OCI-M2 (cell line): ENCODE measurements around the gene IL20.

ENCODE experiments used
- DNase-seq: peaks from one replicate; lab custom pipeline; 2025; ENCODE audit not compliant: unreplicated experiment; lab: John Stamatoyannopoulos, UW

IL20 gene

GRCh38 chr1:206875752-206876377 lies 10.4 kb downstream of the IL20 start:
- DNase-seq: no peak

DNA sequence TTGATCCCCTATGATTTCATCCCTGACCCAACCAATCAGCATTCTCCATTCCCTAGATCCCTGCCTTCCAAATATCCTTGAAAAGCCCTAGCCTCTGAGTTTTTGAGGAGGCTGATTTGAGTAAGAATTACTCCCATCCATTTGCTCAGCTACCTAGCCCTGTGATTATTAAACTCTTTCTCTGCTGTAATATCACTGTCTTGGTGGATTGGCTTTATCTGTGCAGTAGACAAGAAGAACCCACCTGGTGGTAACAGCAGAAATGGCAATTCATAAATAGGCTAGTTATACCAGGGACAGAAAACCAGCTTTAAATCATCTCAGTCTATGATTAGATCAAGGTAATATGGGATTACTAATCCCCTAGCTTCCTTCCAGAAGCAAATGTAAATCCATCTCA lies 13.0 kb downstream of the IL20 start:
- DNase-seq: no peak

- no peak for DNase-seq
Observed at GRCh38 chr1:206880314-206880713, 14.9 kb downstream of the IL20 start.

GRCh38 chr1:206882555-206882954 lies 17.1 kb downstream of the IL20 start:
- DNase-seq: no peak

- DNase-seq: no peak
Observed at GRCh38 chr1:206883160-206883559, 17.7 kb downstream of the IL20 start.

DNA sequence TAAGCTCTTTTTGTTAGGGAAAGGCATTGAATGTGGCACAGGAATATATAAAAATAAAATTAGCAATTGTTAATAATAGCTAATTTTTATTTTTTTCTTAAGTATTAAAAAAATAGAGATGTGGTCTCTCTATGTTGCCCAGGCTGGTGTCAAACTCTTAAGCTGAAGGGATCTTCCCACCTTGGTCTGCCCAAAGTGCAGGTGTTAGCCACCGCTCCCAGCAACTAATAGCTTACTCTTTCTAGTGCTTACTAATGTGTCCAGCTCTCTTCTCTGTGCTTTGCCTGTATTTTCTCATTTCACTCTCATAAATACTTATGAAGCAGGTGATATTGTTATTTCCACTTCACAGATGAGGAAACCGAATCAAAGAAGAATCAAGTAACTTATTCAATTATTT lies 18.5 kb downstream of the IL20 start:
- DNase-seq: no peak

- no peak for DNase-seq
Observed at GRCh38 chr1:206885341-206886060, 20.1 kb downstream of the IL20 start.

DNA sequence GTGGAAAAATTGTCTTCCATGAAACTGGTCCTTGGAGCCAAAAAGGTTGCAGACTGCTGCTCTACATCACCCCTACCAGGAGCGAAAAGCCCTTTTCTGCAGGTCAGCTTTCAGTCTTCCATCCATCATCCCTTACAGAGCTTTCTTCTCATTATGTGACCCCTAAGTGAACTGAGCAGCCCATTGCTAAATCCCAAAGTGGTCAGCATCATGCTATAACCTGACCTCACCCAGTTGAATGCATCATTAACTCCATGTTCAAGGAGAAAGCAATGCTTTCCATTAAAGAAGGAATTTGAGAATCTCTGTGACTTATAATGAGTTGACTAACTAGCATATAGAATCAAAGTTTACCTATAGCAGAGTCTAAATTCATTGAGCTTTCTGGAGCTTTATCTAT lies 21.4 kb downstream of the IL20 start:
- no peak for DNase-seq

GRCh38 chr1:206887701-206888100 lies 22.3 kb downstream of the IL20 start:
- no peak for DNase-seq

- DNase-seq: no peak
Observed at GRCh38 chr1:206890125-206891060, 25.0 kb downstream of the IL20 start.

GRCh38 chr1:206891412-206891811 lies 26.0 kb downstream of the IL20 start:
- no peak for DNase-seq

DNA sequence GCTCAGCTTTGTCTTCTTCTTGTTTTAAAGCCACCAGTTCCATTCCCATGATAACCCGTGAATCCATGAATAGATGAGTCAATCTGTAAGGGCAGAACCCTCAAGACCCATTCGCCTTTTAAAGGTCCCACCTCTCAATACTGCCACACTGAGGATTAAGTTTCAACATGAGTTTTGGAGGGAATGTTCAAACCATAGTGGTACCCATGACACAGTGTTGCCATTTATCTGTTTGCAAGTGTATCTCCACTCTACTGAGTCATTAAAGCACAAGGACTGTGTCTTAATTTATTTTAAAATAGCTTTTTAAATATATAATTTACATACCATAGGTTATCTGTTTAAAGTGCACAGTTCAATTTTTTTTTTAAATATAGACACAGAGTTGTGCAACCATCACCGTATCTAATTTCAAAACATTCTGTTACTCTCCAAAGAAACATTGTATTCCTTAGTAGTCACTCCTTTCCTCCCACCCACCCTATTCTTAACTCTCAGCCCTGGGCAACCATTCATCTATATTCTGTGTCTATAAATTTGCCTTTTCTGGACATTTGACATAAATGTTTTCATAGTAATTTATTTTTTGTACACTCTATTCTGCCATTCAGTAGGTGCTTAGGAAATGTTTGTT lies 27.0 kb downstream of the IL20 start:
- no peak for DNase-seq

DNA sequence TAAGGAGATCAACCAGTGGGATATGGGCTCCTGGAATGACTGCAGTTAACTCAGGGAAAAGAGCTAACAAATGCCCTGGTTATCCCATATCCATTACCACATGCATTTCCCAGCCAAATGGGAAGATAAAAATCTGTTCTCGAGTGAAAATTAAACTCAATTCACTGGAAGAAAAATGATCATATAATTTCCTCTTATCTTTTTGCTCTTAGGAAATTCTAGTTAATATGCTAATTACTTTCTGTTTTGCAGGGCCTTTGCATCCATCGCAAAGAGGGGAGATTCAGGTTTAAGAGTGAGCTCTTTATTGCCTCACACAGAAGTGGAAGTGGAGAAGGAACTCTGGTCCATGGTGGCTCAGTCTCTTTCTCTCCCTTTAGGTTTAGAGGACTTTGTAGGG lies 28.0 kb downstream of the IL20 start:
- DNase-seq: no peak

GRCh38 chr1:206895325-206895724 lies 29.9 kb downstream of the IL20 start:
- DNase-seq: no peak

DNA sequence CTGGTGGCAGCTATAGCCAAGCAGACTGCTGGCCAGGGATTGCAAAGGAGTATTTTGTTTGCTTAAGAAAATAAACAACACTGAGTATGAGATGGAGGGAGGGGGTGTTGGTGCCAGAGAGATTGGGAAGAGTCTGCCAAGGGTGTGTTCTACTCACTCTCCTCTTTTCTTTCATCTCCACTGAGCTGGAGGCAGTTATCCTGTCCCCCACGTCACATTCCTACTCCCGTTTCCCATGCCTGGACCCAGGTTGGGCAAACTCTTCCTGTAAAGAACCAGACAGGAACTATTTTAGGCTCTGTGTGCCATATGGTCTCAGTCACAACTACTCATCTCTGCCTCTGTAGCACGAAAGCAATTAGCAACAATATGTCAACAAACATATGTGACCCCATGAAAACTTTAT lies 30.4 kb downstream of the IL20 start:
- DNase-seq: no peak

- DNase-seq: no peak
Observed at GRCh38 chr1:206896261-206896660, 30.8 kb downstream of the IL20 start.

DNA sequence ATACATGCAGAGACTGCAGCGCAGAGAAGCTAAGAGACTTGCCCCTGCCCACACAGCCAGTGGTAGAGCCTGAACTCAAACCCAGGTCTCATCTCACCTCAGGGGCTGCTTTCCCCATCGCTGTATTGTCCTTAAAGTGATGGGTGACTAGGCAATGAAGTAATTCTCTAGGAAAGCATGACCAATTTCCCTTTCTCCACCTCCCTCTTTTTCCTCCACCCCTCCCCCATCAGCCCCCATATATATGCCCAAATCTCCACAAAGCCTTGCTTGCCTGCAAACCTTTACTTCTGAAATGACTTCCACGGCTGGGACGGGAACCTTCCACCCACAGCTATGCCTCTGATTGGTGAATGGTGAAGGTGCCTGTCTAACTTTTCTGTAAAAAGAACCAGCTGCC lies 31.8 kb downstream of the IL20 start, which contains the start of gene IL24:
TSS of gene IL24 (plus strand) at position 269 of the 400 bp plus-strand sequence. CDS start 390 bp downstream, outside the sequence.
- no peak for DNase-seq

DNA sequence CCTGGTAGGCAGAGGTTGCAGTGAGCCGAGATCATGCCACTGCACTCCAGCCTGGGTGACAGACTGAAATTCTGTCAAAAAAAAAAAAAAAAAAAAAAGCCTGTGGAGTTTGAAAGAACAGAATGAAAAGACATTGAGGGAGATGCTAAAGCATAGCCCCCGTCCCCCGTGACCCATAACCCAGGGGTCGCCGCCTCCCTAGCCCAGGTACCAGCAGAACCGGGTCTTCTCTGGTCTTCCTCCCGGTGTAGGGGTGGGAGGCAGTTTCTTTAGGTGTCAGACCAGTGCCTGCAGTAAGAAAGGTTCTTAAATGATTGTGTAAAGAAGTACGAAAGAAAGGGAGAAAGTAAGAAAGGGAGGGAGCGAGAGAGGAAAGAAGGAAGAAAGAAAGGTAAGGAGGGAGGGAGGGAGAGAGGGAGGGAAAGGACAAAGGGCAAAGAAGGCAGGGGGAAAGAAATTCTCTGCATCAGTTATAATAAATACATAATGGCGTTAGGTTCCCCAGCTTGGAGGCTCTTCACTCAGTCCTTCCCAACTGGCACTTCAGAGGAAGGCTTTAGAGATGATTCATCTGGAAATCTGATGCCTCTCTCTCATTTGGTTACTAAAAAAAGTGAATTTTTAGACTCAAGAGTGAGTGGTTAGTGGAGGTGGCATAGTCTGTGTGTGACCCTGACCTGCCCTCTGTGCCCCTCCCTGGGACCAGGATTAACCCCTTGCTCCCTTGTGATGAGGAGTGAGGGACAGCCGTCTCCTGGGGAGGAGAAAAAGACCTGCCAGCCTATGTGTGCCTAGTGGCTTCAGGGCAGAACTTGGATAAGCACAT lies 32.9 kb downstream of the IL20 start:
- DNase-seq: no peak

GRCh38 chr1:206898915-206899431 lies 33.5 kb downstream of the IL20 start:
- DNase-seq: no peak

- DNase-seq: no peak
Observed at GRCh38 chr1:206899717-206900116, 34.3 kb downstream of the IL20 start.
